Midbrain (tissue), 1 donor: Measurements from ENCODE around the gene SLC5A6.
"Not testable (repeated sequence)": the region's sequence is repeated elsewhere in the genome, so short reads cannot be mapped to it uniquely, and the experiment has no call there.

Source experiments
- DNase-seq: peaks from one replicate; lab custom pipeline; 2025; lab: John Stamatoyannopoulos, UW

SLC5A6 gene

DNA sequence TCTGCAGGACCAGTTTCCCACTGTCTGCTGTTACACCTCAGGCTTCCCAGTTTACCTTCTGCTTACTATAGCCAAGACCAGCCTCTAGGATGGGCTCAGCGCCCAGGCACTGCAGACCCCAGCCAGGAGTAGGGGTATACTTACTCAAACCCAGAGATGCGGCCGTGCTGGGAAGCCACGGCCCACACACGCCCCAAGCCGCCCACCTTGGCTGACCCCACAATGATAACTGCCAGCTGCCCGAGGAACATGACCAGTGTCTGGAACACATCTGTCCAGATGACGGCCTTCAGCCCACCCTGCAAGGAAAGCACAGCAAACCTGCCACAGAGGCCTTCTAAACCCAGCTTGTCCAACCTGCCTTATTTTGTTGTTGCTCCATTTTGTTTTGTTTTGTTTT, 6.9 kb downstream of the SLC5A6 start:
- no peak for DNase-seq

DNA sequence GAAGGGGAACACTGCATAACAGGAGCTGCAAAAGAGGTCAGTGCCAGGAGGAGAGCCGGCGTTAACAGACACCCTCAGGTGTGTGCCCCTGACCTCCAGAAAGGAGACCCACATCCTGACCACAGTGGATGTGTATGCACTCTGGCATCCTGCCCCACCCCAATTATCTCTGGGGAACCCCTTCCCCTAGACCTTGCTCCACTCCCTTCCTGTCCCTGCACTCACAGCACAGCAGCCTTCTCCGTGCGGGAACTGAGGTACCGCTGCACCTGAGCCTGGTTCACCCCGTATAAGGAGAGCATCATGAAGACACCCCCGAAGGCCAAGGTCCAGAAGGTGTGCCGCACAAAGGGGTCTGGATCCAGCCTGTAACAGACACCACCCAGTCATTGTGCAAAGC, 7.5 kb downstream of the SLC5A6 start:
- DNase-seq, result no peak

DNA sequence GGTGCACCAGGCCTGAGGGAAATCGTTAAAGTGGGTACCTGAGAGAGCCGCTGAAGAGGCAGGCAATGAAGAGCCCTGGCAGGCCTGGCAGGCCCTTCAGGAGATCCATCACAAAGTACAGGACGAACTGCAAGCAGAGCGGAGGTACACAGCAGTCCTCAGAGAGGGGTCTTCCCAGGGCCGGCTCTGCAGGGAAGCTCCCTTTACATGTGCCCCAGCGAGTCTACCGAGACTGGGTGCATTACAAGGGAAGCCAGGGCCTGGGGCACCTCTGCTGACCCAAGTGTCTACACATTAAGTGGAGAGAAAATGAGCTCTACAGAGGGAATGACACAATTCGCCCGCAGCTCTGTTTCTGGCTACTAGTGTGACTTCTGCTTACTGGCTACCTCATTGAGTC, 8.3 kb downstream of the SLC5A6 start:
- DNase-seq, result no peak

DNA sequence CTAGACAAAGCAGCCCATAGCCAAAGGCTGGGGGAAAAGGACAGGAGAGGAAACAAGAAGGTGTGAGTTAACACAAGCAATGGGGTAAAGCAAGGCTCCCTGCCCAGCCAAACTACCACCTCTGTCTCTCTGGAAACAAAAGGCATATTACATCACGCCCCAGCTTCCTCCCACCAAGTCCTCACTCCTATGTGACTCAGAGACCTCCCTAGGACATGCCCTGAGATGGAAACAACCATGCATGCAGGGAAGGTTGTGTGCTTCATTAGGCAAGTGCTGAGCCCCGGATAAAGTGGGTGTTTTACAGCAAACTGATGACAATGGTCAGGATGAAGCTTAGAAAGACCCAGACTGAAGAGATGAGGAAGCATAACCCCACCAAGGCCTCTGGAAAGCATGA, 9.2 kb downstream of the SLC5A6 start:
- no peak for DNase-seq

DNA sequence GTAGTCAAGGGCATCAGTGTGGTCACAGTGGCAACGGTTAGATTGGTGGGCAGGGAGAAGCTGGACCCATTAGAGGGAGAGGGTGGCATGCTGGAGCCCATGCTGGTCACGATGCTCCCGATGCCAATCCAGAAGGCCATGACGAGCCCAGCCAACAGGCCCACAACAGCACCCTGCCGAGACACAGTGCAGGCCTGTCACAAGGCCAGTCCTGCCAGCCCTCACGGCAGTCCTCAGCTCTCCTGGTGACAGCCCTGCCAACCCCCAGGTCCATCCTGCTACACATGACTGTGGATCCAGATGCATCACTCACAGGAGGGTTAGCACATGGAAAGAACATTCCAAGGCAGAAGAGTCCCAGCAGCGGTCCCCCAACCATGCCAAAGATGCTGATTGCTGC, 10.4 kb downstream of the SLC5A6 start:
- no peak for DNase-seq

DNA sequence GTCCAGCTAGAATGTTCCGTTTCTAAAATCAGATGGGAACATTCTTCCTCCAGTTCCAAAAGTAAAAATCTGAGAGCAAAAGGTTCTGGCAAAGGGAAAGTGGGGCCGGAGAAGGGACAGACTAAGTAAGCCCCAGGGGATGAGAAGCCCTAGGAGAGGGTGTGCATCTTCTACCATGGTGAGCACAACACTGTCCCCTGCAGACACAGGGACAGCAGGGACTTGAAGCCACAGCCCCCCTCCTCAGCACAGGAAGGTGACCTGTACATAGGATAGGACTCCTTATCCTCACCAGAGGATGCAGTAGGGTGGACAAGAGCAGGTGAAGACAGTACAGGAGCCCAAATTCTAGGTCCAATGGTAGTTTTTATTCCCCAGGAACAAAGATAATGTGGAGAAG, 12.8 kb downstream of the SLC5A6 start:
- no peak for DNase-seq

DNA sequence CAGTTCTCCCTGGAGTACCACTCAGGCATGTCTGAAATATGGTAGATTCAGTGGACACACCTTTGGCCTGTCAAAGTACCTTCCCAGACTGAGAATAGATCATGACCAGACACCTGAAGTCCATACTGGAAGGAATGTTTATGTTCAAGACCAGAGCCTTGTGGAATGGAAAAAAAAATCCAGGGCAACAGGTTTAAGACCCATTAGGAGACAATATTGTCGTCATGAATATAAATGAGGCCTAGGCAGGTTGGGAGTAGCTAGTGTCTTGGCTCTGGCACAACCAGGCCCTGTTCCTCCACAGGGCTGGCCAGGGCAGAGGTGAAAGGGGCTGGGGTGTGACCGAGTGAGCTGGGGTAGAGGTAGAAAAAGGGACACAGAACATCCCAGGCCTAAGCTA, 13.4 kb downstream of the SLC5A6 start:
- DNase-seq, result no peak

DNA sequence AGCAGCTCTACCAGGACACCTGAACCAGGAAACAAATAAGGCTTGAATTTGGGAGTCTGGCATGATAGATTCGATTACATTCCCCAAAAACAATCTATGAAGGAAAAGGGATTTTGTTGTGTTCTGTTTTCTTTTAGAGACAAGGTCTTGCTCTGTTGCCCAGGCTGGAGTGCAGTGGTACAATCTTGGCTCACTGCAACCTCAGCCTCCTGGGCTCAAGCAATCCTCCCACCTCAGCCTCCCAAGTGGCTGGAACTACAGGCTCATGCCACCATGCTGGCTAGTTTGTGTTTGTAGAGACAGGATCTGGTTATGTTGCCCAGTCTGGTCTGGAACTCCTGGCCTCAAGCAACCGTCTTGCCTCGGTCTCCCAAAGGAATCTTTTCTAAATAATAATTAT, 14.0 kb downstream of the SLC5A6 start:
- DNase-seq, result not testable (repeated sequence)

DNA sequence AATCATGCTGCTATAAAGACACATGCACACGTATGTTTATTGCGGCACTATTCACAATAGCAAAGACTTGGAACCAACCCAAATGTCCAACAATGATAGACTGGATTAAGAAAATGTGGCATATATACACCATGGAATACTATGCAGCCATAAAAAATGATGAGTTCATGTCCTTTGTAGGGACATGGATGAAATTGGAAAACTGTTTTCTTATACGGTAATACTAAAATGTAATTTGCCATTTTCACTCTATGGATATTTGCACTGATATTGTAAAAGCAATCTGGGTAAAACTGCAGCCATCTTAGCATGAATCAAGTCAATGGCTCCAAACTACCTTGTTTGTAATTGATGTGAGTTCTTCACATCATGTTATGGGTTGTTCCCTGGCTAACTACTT, 16.3 kb downstream of the SLC5A6 start:
- not testable (repeated sequence) for DNase-seq

DNA sequence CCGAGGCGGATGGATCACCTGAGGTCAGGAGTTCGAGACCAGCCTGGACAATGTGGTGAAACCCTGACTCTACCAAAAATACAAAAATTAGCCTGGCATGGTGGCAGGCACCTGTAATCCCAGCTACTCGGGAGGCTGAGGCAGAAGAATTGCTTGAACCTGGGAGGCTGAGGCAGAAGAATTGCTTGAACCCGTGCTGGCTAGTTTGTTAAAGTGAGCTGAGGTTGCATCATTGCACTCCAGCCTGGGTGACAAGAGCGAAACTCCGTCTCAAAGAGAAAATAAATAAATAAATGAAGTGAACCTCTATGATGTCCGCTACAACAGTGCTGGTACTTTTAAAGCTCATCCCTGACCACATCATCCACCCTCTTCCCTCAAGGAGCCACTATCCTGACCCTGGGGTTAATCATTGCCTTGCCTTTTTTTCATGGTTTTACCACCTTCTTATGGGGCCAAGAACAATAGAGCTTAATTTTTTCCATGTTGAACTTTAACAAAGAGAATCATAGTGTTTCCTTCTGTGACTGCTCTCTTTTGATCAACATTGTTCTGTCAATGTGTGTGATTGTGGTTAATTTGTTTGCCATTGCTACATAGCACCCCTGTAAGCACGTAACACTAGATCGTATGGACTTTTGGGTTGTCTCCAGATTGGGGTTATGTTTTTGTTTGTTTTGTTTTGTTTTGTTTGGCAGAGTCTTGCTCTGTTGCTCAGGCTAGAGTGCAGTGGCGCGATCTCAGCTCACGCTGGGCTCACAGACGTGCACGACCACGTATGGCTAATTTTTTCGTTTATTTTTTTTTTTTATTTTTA, 17.3 kb downstream of the SLC5A6 start:
- DNase-seq, result no peak

DNA sequence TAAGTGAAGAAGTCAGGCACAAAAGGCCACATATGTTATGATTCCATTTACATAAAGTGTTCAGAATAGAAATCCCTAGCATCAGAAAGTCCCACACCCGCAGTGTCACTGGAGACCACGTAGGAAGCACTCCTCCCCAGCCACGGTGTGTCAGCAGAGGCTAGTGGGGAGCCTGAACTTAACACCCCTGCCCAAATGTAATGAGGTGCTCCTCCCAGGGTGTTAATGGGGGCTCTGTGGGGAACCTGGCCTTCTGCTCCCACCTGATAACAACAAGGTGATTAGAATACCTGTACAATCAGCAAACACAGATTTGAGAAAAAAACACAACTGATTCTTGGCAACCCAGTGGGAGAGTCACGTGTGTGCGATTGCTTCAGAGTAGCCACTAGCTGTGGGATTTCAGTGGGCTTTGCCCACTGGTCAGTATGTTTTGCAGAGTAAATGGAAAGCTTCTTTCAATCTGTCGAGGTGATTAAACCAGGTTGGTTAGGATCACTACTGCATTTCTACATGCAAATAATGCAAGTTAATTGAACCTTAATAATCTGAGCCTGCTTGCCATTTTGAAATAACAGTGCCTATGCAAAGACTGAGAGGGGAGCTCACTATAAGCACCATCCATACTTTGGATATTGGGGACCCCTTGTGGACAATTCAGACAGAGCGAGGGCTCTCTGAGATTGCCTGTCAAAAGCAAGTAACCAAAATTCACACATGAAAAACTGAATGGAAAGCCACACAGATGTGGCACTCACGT, 20.8 kb downstream of the SLC5A6 start:
- peak; percentile 58 for DNase-seq

DNA sequence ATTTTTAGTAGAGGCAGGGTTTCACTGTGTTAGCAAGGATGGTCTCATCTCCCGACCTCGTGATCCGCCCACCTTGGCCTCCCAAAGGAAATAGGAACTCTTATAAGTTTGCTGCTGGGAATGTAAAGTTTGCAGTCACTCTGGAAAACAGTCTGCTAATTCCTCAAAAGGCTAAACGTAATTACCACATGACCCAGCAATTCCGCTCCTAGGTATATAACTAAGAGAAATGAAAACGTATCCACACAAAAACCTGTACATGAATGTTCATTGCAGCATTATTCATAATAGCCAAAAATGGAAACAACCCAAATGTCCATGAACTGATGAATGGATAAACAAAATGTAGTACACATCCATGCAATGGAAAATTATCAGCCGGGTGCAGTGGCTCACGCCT, 22.1 kb downstream of the SLC5A6 start:
- DNase-seq, result no peak

DNA sequence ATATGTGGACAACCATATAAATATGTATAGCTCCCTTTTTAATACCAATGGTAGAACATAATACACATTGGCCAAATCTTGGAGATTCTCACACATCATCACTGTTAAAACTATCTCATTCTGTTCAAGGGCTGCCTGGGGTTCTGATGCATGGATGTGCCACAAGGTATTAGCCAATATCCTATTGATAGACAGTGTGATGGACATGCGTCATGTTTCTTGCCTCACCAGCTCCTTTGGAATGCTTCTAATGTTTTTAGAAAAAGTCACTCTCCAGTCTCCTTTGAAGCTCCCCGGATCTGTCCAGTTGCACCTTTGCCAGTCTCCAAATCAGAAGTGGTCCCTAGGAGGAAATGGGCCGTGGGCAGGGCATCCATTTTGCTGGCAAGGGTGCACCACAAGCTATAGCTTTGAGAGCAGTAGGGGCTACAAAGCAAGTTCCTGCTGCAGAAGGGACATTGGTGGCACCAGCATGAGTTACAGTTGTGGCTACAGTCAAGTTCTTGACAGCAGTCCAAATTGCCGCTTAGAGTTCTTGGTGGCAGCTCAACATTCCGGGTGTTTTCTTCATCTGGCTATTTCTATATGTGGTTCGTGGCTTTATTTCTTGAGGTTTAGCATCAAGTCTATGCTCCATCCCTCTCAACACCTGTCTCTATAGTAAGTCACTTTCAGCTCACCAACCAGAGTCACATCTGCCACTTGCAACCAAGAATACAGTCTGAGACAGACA, 25.3 kb downstream of the SLC5A6 start:
- DNase-seq, result no peak

DNA sequence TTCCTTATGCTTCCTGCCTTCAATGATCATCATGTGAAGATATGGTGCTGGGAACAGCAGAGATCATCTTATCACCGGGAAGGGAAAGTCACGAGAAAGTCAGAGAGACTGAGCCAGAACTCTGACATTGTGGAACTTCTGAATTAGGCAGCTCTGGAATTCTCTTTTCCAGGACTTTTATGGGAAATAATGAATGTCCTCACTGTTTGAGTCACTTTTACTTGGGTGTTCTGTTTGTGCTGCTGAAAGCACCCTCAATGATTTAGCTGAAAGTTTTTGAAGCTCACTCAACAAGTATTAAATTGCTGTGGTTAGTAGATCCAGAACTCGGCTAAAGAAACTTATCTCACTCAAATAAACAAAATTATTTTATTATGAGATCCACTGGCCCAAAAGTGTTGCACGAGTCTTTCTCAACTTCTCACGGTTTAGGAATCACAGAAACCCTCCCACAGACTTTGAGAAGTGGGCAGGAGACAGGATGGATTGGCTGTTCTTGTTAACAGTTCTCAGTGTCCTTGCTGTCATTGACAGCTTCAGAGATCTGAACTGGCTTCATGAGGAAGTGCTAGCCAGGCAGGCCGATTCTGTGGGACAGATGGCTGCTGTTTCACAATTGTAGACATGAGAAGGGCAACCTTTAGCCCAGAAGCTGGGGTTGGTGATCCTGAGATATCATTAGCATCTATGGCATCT, 26.6 kb downstream of the SLC5A6 start:
- no peak for DNase-seq

DNA sequence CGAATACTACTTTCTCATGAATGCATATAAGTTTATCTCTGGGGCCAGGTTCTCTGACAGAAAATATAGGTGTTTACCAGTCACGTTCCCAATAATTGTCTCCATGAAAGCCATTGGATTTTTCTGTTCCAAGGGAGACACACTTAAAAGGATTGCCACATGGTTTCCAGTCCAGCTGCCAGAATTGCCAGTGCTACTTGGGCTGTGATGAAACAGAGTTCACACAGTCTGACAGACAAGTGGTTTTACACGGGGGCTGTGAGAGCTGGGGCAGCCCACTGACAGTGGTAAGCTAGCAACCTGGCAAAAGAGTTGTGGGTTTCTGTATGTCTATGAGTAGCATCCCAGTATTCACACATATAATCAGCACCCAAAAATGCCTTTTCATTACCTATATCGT, 28.0 kb downstream of the SLC5A6 start:
- no peak for DNase-seq

DNA sequence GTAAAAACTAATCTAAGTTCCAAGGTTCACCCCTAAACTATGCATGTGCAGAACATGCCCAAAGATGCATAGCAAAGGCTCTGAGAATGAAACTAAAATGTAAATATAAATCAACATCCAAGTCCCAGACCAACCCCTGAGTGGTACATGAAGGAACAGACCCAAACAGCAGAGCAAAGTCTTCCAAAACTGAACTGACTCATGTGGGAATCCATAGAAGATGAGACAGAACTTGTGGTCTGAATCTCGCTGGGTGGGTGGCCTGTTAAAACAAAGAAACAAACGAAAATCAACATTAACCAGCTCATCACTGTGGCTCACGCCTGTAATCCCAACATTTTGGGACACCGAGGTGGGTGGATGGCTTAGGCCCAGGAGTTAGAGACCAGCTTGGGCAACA, 29.7 kb downstream of the SLC5A6 start:
- DNase-seq, result no peak

DNA sequence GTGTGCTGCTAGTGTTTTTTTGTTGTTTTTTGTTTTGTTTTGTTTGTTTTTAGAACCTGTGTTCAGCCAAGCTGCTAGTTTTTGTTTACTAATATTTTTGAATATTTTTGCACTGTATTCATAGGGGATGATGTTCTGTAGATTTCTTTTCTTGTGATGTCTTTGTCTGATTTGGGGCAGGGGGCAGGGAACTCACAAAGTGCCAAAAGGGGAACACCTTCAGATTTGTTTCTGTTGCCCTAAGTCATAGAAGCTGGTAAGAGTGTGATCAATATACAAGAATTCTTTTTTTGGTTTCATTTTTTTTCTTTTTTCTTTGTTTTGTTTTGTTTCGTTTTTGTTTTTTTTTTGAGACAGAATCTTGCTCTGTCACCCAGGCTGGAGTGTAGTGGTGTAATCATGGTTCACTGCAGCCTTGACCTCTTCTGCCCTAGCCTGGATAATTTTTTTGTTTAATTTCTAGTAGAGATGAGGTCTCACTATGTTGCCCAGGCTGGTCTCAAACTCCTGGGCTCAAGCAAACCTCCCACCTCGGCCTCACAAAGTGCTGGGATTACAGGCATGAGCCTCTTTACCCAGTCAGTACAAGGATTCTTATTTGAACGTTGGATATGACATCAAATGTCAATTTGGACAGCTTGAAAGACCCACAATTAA, 32.6 kb downstream of the SLC5A6 start:
- DNase-seq, result no peak

DNA sequence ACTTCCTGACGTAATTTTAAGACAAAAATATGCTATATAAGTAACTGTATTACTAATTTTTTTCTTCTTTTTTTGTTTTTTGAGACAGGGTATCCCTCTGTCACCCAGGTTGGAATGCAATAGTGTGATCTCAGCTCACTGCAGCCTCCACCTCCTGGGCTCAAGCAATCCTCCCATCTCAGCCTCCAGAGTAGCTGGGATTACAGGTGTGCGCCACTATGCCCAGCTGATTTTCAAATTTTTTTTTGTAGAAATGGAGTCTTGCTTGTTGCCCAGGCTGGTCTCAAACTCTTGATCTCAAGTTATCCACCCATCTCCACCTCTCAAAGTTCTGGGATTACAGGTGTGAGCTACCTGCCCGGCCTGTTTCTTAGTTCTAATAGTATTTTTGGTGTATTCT, 33.6 kb downstream of the SLC5A6 start:
- no peak for DNase-seq

DNA sequence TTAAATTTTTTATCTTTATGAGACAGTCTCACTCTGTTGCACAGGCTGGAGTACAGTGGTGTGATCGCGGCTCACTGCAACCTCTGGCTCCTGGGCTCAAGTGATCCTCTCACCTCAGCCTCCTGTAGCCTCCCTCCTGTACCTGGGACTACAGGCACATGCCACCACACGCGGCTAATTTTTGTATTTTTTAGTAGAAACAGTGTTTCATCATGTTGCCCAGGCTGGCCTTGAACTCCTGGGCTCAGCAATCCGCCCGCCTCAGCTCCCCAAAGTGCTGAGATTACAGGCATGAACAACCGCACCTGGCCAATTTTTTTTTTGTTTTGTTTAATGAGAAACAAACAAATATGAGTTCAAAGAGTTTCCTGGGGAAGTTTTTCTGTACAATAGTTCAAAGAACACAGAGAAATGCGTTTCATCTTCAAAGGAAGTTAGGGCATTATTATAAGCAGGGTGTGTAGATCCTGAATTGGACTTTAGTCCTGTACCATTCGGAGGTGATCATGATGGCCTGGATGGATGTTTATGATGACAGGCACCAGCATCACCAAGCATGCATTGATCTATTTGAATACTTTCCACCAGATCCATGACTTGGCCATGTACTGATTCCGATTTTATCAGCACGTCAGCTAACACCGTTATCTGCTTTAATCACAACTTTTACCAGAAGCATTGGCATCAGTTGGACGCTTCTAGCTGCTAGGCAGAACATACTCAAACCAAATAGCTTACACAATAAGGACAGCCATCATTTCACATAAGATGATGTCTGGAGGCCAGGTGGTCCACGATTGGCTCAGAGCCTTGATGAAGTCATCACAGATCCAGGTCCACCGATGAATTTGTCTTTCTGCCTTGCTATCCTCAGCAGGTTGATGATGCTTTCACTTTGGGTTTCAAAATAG, 34.4 kb downstream of the SLC5A6 start:
- no peak for DNase-seq

DNA sequence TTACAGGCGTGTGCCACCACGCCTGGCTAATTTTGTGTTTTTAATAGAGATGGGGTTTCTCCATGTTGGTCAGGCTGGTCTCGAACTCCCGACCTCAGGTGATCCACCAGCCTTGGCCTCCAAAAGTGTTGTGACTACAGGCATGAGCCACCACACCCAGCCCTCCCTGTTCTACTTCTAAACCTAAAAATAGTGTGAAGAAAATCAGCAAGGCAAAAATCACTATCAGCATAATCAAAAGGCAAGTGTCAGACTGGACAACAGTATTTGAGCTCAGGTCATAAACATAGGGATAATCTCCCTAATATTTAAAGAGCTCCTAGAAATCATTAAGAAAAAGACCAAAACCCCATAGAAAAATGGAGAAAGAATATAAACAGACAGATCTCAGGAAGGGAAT, 36.3 kb downstream of the SLC5A6 start:
- DNase-seq, result not testable (repeated sequence)

DNA sequence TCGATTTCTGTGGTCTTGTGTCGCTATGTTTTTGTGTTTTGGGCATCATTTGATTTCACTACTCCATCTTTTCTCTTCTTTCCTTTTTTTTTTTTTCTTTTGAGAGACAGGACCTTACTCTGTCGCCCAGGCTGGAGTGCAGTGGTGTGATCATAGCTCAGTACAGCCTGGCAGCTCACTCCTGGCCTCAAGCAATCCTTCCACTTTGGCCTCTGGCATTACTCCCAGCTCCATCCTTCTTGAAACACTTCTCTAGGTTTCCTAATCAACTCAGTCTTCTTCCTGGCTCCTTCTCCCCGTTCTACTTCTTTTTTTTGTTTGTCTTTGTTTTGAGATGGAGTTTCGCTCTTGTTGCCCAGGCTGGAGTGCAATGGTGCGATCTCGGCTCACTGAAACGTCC, 36.7 kb downstream of the SLC5A6 start:
- no peak for DNase-seq
